ENCODE measurements around the gene BPIFB4.

DNA sequence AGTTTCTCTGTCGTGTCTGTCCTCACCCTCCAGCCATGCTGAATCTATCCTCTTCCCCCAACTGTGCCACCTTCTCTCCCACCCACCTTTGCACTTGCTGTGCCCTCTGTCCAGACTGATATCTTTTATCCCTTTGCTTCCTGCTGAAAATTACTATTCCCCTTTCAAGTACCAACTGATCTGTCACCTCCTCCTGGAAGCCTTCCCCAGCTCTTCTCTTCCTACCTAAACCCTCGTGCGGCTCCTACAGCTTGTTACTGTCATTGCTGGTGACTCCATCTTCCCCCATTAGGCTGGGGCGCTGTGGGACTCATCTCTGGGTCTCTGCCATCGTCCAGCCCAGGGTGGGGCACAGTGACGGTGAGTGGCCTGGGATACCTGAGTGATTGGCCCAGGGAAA lies 46.9 kb upstream of the BPIFB4 start:
- TF ChIP-seq EZH2 (IDR thresholded peaks at IDR 0.05; ENCODE audit: insufficient read depth, poor library complexity, severe bottlenecking) (no peak), EZH2phosphoT487 (IDR thresholded peaks at IDR 0.05; ENCODE audit: insufficient read depth, low read depth) (no peak)

Data from GM23248 (cell line).